Astrocyte (in vitro differentiated cells and primary cell): Measurements from ENCODE around the gene PXDN.

Experiments
- EZH2 ChIP-seq: IDR thresholded peaks from 2 replicates; pipeline ENCODE4 v1.6.1; 2012; ENCODE audit warnings: mild to moderate bottlenecking, low read length, inconsistent platforms; ENCODE audit not compliant: insufficient read depth
- TF ChIP-seq, protein P1 (sequence below): IDR thresholded peaks from 2 replicates; pipeline ENCODE4 v1.5.1; 2011; ENCODE audit warnings: low read depth, mild to moderate bottlenecking, inconsistent platforms, low read length, moderate library complexity; ENCODE audit not compliant: insufficient read depth

DNA sequence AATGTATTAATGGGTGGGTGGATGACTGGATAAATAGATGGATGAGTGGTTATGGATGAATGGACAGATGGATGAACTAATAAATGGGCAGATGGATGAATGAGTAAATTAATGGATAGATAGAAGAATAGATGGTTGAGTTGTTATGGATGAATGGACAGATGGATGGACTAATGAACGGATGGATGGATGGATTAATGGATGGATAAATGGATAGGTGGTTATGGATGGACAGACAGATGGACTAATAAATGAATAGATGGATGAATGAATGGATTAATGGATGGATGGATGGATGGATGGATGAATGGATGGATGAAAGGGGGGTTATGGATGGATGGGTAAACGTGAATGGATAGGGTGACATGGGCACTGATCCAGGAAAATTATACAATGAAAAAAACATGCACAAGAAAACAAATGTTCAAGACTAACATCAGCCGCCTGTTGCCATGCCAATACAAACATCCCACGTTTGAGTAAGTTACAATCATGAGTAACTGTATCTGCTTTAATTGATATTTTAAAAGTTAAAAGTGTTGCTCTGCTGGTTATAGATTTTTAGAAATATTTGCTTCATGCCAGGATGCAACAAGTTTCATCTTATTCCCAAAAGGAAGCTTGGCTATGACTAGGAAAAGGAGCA is 20.8 kb downstream of the PXDN start:
- no peak for TF ChIP-seq EZH2
- TF ChIP-seq, protein P1, sequence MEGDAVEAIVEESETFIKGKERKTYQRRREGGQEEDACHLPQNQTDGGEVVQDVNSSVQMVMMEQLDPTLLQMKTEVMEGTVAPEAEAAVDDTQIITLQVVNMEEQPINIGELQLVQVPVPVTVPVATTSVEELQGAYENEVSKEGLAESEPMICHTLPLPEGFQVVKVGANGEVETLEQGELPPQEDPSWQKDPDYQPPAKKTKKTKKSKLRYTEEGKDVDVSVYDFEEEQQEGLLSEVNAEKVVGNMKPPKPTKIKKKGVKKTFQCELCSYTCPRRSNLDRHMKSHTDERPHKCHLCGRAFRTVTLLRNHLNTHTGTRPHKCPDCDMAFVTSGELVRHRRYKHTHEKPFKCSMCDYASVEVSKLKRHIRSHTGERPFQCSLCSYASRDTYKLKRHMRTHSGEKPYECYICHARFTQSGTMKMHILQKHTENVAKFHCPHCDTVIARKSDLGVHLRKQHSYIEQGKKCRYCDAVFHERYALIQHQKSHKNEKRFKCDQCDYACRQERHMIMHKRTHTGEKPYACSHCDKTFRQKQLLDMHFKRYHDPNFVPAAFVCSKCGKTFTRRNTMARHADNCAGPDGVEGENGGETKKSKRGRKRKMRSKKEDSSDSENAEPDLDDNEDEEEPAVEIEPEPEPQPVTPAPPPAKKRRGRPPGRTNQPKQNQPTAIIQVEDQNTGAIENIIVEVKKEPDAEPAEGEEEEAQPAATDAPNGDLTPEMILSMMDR, result no peak
